ENCODE measurements around the gene NUDT17.

Gene NUDT17

GRCh38 chr1:145891143-145891542 is 45.7 kb downstream of the NUDT17 start:
- DNase-seq (ENCODE audit: low read depth): no peak

GRCh38 chr1:145891587-145892485 is 46.4 kb downstream of the NUDT17 start:
- peak; percentile 21 for DNase-seq (ENCODE audit: low read depth)

GRCh38 chr1:145892486-145893087 is 47.2 kb downstream of the NUDT17 start:
- DNase-seq (ENCODE audit: low read depth): no peak

GRCh38 chr1:145893306-145894055 is 48.1 kb downstream of the NUDT17 start:
- no peak for DNase-seq (ENCODE audit: low read depth)

GRCh38 chr1:145895471-145895870 is 50.0 kb downstream of the NUDT17 start:
- no peak for DNase-seq (ENCODE audit: low read depth)

- no peak for DNase-seq (ENCODE audit: low read depth)
Measured at GRCh38 chr1:145897969-145898368, 52.5 kb downstream of the NUDT17 start.
